H1 (cell line): ENCODE results near the gene AGAP1. TPM values are rescaled to one million over a fixed set of nuclear protein-coding genes. Genes with fewer than 3 reads are reported as not detected.

Source experiments
- CTCF ChIA-PET: fragments of 300-600 bp; sonication (Branson Sonifier 250); formaldehyde crosslinking; loops from one replicate; lab custom pipeline; 2021; ENCODE audit not compliant: partially characterized antibody; lab: Charles Lee
- POLR2A ChIA-PET: fragments of 300-600 bp; sonication (Branson Sonifier 250); formaldehyde crosslinking; loops from one replicate; lab custom pipeline; 2021; ENCODE audit warnings: inconsistent platforms; ENCODE audit not compliant: partially characterized antibody; lab: Charles Lee
- DNase-seq, 2 experiments: peaks; one replicate each; pipeline versions ENCODE4 v3.0.0 to v3.0.0-alpha.2; 2010 to 2022; ENCODE audit warnings: low spot score in 2 of 2, low read depth in 1 of 2, mixed read lengths in 1 of 2
- FAIRE-seq: peaks from 2 replicates; lab custom pipeline; 2011; peaks lifted over from hg19 to GRCh38; lab: Jason Lieb, UNC
- H2AFZ ChIP-seq: 2 replicates; pipeline ENCODE4 v1.8.1; 2012; ENCODE audit warnings: low read length, inconsistent platforms
- H2AK5ac ChIP-seq: 2 replicates; pipeline ENCODE4 v1.6.1; 2013; ENCODE audit warnings: low read depth, low read length
- H2BK120ac ChIP-seq: replicated peaks from 2 replicates; pipeline ENCODE3; 2013; ENCODE audit warnings: low read depth, low read length, inconsistent platforms
- H2BK12ac ChIP-seq: 2 replicates; pipeline ENCODE4 v1.6.1; 2013; ENCODE audit warnings: low read depth, low read length
- H2BK15ac ChIP-seq: 2 replicates; pipeline ENCODE4 v1.6.1; 2013; ENCODE audit warnings: low read length
- H2BK20ac ChIP-seq: 2 replicates; pipeline ENCODE4 v1.6.1; 2013; ENCODE audit warnings: low read length
- H2BK5ac ChIP-seq: 2 replicates; pipeline ENCODE4 v1.6.1; 2013; ENCODE audit warnings: low read depth, low read length
- H3K14ac ChIP-seq: 2 replicates; pipeline ENCODE4 v1.6.1; 2013; ENCODE audit warnings: inconsistent platforms; ENCODE audit not compliant: insufficient read length
- H3K18ac ChIP-seq: 2 replicates; pipeline ENCODE4 v1.6.1; 2013; ENCODE audit warnings: low read length; ENCODE audit errors: extremely low read depth
- H3K23ac ChIP-seq: 2 replicates; pipeline ENCODE4 v1.6.1; 2013; ENCODE audit warnings: inconsistent platforms; ENCODE audit not compliant: insufficient read length
- H3K23me2 ChIP-seq: 2 replicates; pipeline ENCODE4 v1.6.1; 2013; ENCODE audit warnings: low read depth, low read length
- H3K27ac ChIP-seq: 2 replicates; pipeline ENCODE4 v1.6.1; 2011; ENCODE audit warnings: low read depth, low read length, inconsistent platforms
- H3K27me3 ChIP-seq, 4 experiments: replicated peaks in 1 of 4; 1 replicate in 1 of 4; 2 replicates in 3 of 4; pipeline versions ENCODE4 v1.6.1 to v1.8.1; 2011 to 2013; ENCODE audit warnings: low read length in 3 of 4, mild to moderate bottlenecking in 3 of 4, inconsistent platforms in 2 of 4, mixed read lengths in 2 of 4, moderate library complexity in 1 of 4; ENCODE audit not compliant: control insufficient read depth in 3 of 4, insufficient read depth in 3 of 4; ENCODE audit errors: extremely low read depth in 1 of 4
- H3K36me3 ChIP-seq, 4 experiments: 2 replicates each; pipeline versions ENCODE4 v1.6.1 to v1.8.1; 2011 to 2013; ENCODE audit warnings: mild to moderate bottlenecking in 4 of 4, low read length in 3 of 4, moderate library complexity in 2 of 4, control low read depth in 1 of 4, inconsistent platforms in 1 of 4; ENCODE audit not compliant: insufficient read depth in 4 of 4, control insufficient read depth in 2 of 4
- H3K4ac ChIP-seq: replicated peaks from 2 replicates; pipeline ENCODE3; 2013; ENCODE audit warnings: low read length, low read depth, mixed read lengths, inconsistent platforms; ENCODE audit not compliant: insufficient read length
- H3K4me1 ChIP-seq, 4 experiments: replicated peaks in 1 of 4; 1 replicate in 1 of 4; 2 replicates in 3 of 4; pipeline versions ENCODE4 v1.6.1 to v1.8.1; 2011 to 2013; ENCODE audit warnings: low read length in 3 of 4, inconsistent platforms in 2 of 4, mixed read lengths in 1 of 4; ENCODE audit not compliant: insufficient read depth in 4 of 4, control insufficient read depth in 3 of 4
- H3K4me2 ChIP-seq, 2 experiments: 2 replicates each; pipeline versions ENCODE4 v1.6.1 to v1.8.1; 2011 to 2013; ENCODE audit warnings: low read depth in 2 of 2, low read length in 2 of 2, control low read depth in 1 of 2, inconsistent platforms in 1 of 2, mild to moderate bottlenecking in 1 of 2; ENCODE audit not compliant: insufficient read depth in 1 of 2
- H3K4me3 ChIP-seq, 4 experiments: fragments of 200-600, 300-600 bp in 1 of 4; sonication (generic), shearing (Covaris generic), sonication (Bioruptor Twin) in 1 of 4; 2 replicates each; pipeline versions ENCODE4 v1.5.1 to v1.8.1; 2011 to 2016; ENCODE audit warnings: low read length in 4 of 4, low read depth in 3 of 4, control low read depth in 2 of 4, inconsistent platforms in 2 of 4, mild to moderate bottlenecking in 2 of 4, mixed read lengths in 1 of 4, moderate library complexity in 1 of 4; ENCODE audit not compliant: insufficient read depth in 2 of 4; ENCODE audit errors: extremely low read depth in 1 of 4
- H3K56ac ChIP-seq: replicated peaks from 2 replicates; pipeline ENCODE3; 2013; ENCODE audit warnings: low read depth, mild to moderate bottlenecking, mixed read lengths, low read length, inconsistent platforms; ENCODE audit not compliant: insufficient read length
- H3K79me1 ChIP-seq: 2 replicates; pipeline ENCODE4 v1.6.1; 2013; ENCODE audit warnings: low read depth, low read length, control low read depth
- H3K79me2 ChIP-seq, 2 experiments: 2 replicates each; pipeline versions ENCODE4 v1.6.1 to v1.8.1; 2012 to 2013; ENCODE audit warnings: low read length in 2 of 2, mild to moderate bottlenecking in 2 of 2, inconsistent platforms in 1 of 2; ENCODE audit not compliant: insufficient read depth in 2 of 2, control insufficient read depth in 1 of 2
- H3K9ac ChIP-seq, 4 experiments: replicated peaks in 1 of 4; 1 replicate in 1 of 4; 2 replicates in 3 of 4; pipeline versions ENCODE4 v1.6.1 to v1.8.1; 2011 to 2013; ENCODE audit warnings: low read depth in 3 of 4, low read length in 3 of 4, control low read depth in 2 of 4, mild to moderate bottlenecking in 2 of 4, moderate library complexity in 2 of 4, inconsistent platforms in 1 of 4; ENCODE audit errors: extremely low read depth in 1 of 4
- H3K9me3 ChIP-seq, 2 experiments: 2 replicates each; pipeline versions ENCODE4 v1.6.1 to v1.8.1; 2012 to 2013; ENCODE audit warnings: mild to moderate bottlenecking in 2 of 2, moderate library complexity in 2 of 2, control low read depth in 1 of 2, inconsistent platforms in 1 of 2, low read depth in 1 of 2, low read length in 1 of 2, mixed read lengths in 1 of 2; ENCODE audit not compliant: insufficient read depth in 2 of 2
- H4K20me1 ChIP-seq, 2 experiments: replicated peaks in 1 of 2; 2 replicates each; pipeline versions ENCODE3 to v1.8.1; 2011 to 2013; ENCODE audit warnings: inconsistent platforms in 2 of 2, low read length in 2 of 2, mild to moderate bottlenecking in 1 of 2; ENCODE audit not compliant: insufficient read depth in 2 of 2, control insufficient read depth in 1 of 2
- H4K5ac ChIP-seq: 2 replicates; pipeline ENCODE4 v1.6.1; 2013; ENCODE audit warnings: low read length, low read depth, mixed read lengths, inconsistent platforms; ENCODE audit not compliant: insufficient read length
- H4K8ac ChIP-seq: 2 replicates; pipeline ENCODE4 v1.8.0; 2013; ENCODE audit warnings: mild to moderate bottlenecking, moderate library complexity, low read length, inconsistent platforms; ENCODE audit not compliant: insufficient read depth; ENCODE audit errors: extremely low read depth
- H4K91ac ChIP-seq: replicated peaks from 2 replicates; pipeline ENCODE3; 2013; ENCODE audit warnings: low read length, mixed read lengths, inconsistent platforms; ENCODE audit not compliant: insufficient read length
- CHD1 ChIP-seq: IDR thresholded peaks from 2 replicates; pipeline ENCODE4 v1.6.1; 2012; ENCODE audit warnings: low read depth, low read length, improper control_type of control experiment
- CREB1 ChIP-seq: IDR thresholded peaks from 2 replicates; pipeline ENCODE4 v1.6.1; 2012; ENCODE audit warnings: inconsistent platforms
- EP300 ChIP-seq, 2 experiments: IDR thresholded peaks; 1 replicate in 1 of 2; 2 replicates in 1 of 2; pipeline ENCODE4 v1.6.1; 2011 to 2012; ENCODE audit warnings: low read depth in 2 of 2, low read length in 2 of 2, mild to moderate bottlenecking in 2 of 2, borderline replicate concordance in 1 of 2, inconsistent platforms in 1 of 2, moderate library complexity in 1 of 2
- NRF1 ChIP-seq: IDR thresholded peaks from 2 replicates; pipeline ENCODE4 v1.6.1; 2011; ENCODE audit warnings: mild to moderate bottlenecking, low read depth, low read length, improper control_type of control experiment
- POU5F1 ChIP-seq: IDR thresholded peaks from 2 replicates; pipeline ENCODE4 v1.6.1; 2011; ENCODE audit warnings: low read depth, mild to moderate bottlenecking, low read length, moderate library complexity
- SIN3A ChIP-seq, 2 experiments: IDR thresholded peaks in 1 of 2; conservative IDR thresholded peaks in 1 of 2; 2 replicates each; pipeline ENCODE4 v1.6.1; 2011 to 2012; ENCODE audit warnings: low read length in 2 of 2, improper control_type of control experiment in 1 of 2, low read depth in 1 of 2, mild to moderate bottlenecking in 1 of 2
- SIX5 ChIP-seq: IDR thresholded peaks from 2 replicates; pipeline ENCODE4 v1.6.1; 2011; ENCODE audit warnings: mild to moderate bottlenecking, low read depth, low read length
- SP4 ChIP-seq: IDR thresholded peaks from 2 replicates; pipeline ENCODE4 v1.6.1; 2012; ENCODE audit warnings: low read length, inconsistent platforms
- TBP ChIP-seq: IDR thresholded peaks from 2 replicates; pipeline ENCODE4 v1.6.1; 2011; ENCODE audit warnings: low read depth, low read length, improper control_type of control experiment
- YY1 ChIP-seq: IDR thresholded peaks from 2 replicates; pipeline ENCODE4 v1.6.1; 2011; ENCODE audit warnings: low read depth, mild to moderate bottlenecking, low read length
- ZNF274 ChIP-seq: IDR thresholded peaks from 2 replicates; pipeline ENCODE4 v1.7.0; 2012; ENCODE audit warnings: low read length, borderline replicate concordance; ENCODE audit errors: extremely low read depth
- WGBS, 2 experiments: shearing (Covaris generic) in 1 of 2; methylation state at CpG; one replicate each; pipeline versions ENCODE4 v1.1.6 to v1.1.7; 2013 to 2015; ENCODE audit warnings: low lambda C conversion rate in 2 of 2, mixed read lengths in 2 of 2, inconsistent platforms in 1 of 2, low coverage in 1 of 2, missing lambda C conversion rate in 1 of 2; ENCODE audit not compliant: insufficient replicate concordance in 2 of 2, insufficient coverage in 1 of 2, insufficient read length in 1 of 2; ENCODE audit errors: extremely low coverage in 1 of 2, missing lambda C conversion rate in 1 of 2; 5-methylcytosine and 5-hydroxymethylcytosine counted together
- polyA plus RNA-seq, 7 experiments: library from polyadenylated mRNA; depleted of rRNA in 3 of 7; stranded (reverse) in 5 of 7; unstranded in 2 of 7; fragments of >200 nt in 5 of 7; fragments of 200-250 nt in 2 of 7; gene quantifications; 1 replicate in 5 of 7; 2 replicates in 1 of 7; 4 replicates in 1 of 7; pipeline versions ENCODE4 v1.2.1 to v1.2.3, GENCODE V29; 2011 to 2013; ENCODE audit warnings: missing spikeins in 2 of 7, mixed read lengths in 2 of 7
- total RNA-seq: library from RNA; stranded (reverse); fragmentation: NEBNext Ultra II Directional; extraction: Animal tissue kit (Norgen Biotek cat#: 25700); gene quantifications from 2 replicates; pipeline ENCODE4 v1.2.1, GENCODE V29; 2021
- TF ChIP-seq, protein P1 (sequence below): IDR thresholded peaks from 2 replicates; pipeline ENCODE4 v1.6.1; 2012; ENCODE audit warnings: inconsistent platforms

AGAP1 gene
- total and polyA plus RNA-seq, 2 of the 8 experiments (the other 6 are each of a cell fraction or from before 2014, with no cell fraction given) = 18.1 to 39.4 TPM

DNA sequence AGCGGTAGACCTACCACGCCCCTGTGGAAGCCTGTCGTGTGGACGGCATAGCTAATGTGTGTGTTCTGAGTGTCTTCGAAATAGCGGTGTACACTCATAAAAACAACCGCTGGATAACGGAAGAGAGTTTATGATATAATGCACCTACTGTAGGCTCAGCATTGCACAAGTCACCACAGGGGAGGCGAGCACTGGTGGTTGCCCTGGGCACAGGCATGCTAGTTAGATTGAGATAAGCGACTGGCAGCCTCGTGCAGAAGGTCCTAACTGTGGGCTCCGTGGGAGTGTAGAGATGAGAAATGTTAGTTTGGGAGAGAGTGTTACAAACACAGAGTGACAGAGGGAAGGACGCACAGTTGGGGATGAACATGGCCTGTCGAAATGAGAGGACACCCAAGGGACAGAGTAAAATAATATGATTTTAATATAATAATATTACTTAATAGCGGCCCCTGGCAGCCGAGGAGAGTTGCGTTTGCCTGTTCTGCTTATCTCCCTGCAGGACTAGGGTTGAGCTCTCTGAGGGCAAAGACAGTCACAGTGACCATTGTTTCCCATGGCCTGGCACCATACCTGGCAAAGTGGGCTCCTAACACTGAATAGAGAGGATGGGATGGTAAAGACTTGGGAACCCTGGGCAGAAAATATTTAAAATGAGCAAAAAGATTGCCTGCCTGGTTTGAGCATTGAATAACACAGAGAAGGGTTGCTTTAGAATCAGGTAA is 470.2 kb downstream of the AGAP1 start:
- ChIA-PET CTCF (interaction anchor here (0.6 to 3.0 kb wide), 12 partner anchors 7 to 237 kb away, joined by 3 to 10 read pairs (median 4); no protein-coding TSS in a partner anchor), POLR2A (no interaction called here)
- Histone ChIP-seq H4K20me1 (peaks cover 0 to 2% of the 10 kb centered on the region in 2 experiments), H3K4me1 (peaks cover 0 to 2% (median 0%) of the 10 kb centered on the region in 4 experiments; a peak in 2 of 7 replicates), H3K4me3 (no peak overlapping the region), H3K14ac (no peak overlapping the region), H2BK12ac (no peak overlapping the region), H2AFZ (no peak overlapping the region), H2BK20ac (no peak overlapping the region), H2BK120ac (no peak overlapping the region), H3K79me1 (no peaks in the 10 kb centered on the region; the same call in none of the 2 replicates), H3K23me2 (no peaks in the 10 kb centered on the region), H3K23ac (no peak overlapping the region), H4K8ac (no peak overlapping the region), H2BK15ac (no peak overlapping the region), H4K91ac (no peak overlapping the region), H3K4ac (no peak overlapping the region), H2AK5ac (no peak overlapping the region), H4K5ac (no peak overlapping the region), H3K4me2 (no peak overlapping the region), H3K9ac (no peak overlapping the region), H3K79me2 (no peaks in the 10 kb centered on the region), H3K27me3 (no peaks in the 10 kb centered on the region), H3K18ac (no peak overlapping the region), H3K27ac (no peak overlapping the region), H3K56ac (no peak overlapping the region), H3K9me3 (no peaks in the 10 kb centered on the region), H3K36me3 (peaks cover 0 to 3% (median 0%) of the 10 kb centered on the region in 4 experiments; a peak in 1 of 8 replicates), H2BK5ac (no peak overlapping the region)
- FAIRE-seq (no peak), DNase-seq (no peak)
- WGBS, 2 experiments = 93% methylated on average over 17 of the region's 17 CpGs; no CpG with 5 or more reads in 1 of the 2 experiments
- TF ChIP-seq CREB1 (no peak), SIN3A (conservative IDR thresholded peaks at IDR 0.05 in 1 of 2, IDR thresholded peaks at IDR 0.05 in 1 of 2; ENCODE audit: low read depth in 1 of 2, low read length in 2 of 2) (no peak), CHD1 (no peak), NRF1 (no peak), ZNF274 (no peak), YY1 (no peak), SP4 (no peak), EP300 (IDR thresholded peaks at IDR 0.05; ENCODE audit: borderline replicate concordance in 1 of 2, low read depth in 2 of 2, low read length in 2 of 2) (no peak), TBP (no peak), SIX5 (no peak), POU5F1 (no peak)
- TF ChIP-seq, protein P1, sequence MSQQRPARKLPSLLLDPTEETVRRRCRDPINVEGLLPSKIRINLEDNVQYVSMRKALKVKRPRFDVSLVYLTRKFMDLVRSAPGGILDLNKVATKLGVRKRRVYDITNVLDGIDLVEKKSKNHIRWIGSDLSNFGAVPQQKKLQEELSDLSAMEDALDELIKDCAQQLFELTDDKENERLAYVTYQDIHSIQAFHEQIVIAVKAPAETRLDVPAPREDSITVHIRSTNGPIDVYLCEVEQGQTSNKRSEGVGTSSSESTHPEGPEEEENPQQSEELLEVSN = no peak
